HL-60 (cell line): Measurements from ENCODE around the gene WRNIP1.

Experiments used
- DNase-seq, 2 experiments: peaks; one replicate each; pipeline ENCODE4 v3.0.0-alpha.2; 2010 to 2020; ENCODE audit warnings: low read depth in 1 of 2, low spot score in 1 of 2
- H3K27ac ChIP-seq: fragments of 250-450 bp; sonication (Bioruptor Pico); replicated peaks from 2 replicates; pipeline ENCODE4 v1.5.1; 2020; ENCODE audit warnings: mild to moderate bottlenecking, moderate library complexity
- H3K27me3 ChIP-seq: fragments of 250-450 bp; sonication (Bioruptor Pico); 2 replicates; pipeline ENCODE4 v1.5.1; 2021; ENCODE audit warnings: mild to moderate bottlenecking, moderate library complexity; ENCODE audit not compliant: insufficient read depth, poor library complexity, severe bottlenecking
- H3K4me3 ChIP-seq: replicated peaks from 2 replicates; pipeline ENCODE4 v1.5.1; 2011; ENCODE audit warnings: mild to moderate bottlenecking, control low read depth, low read length; ENCODE audit not compliant: insufficient read depth
- GABPA ChIP-seq: IDR thresholded peaks from 2 replicates; pipeline ENCODE4 v1.6.1; 2012; ENCODE audit warnings: low read depth
- POLR2AphosphoS5 ChIP-seq: IDR thresholded peaks from 2 replicates; pipeline ENCODE4 v1.6.1; 2012; ENCODE audit warnings: low read depth
- SPI1 ChIP-seq: IDR thresholded peaks from 2 replicates; pipeline ENCODE4 v1.6.1; 2012; ENCODE audit warnings: low read depth, mild to moderate bottlenecking, borderline replicate concordance
- TF ChIP-seq, protein P1 (sequence below): IDR thresholded peaks from 2 replicates; pipeline ENCODE4 v1.6.1; 2012; ENCODE audit warnings: low read depth; ENCODE audit not compliant: insufficient replicate concordance
- TF ChIP-seq, protein P2 (sequence below): IDR thresholded peaks from one replicate; pipeline ENCODE4 v1.5.1; 2011; ENCODE audit warnings: low read length, control low read depth, inconsistent platforms; ENCODE audit not compliant: insufficient read depth

The WRNIP1 gene

DNA sequence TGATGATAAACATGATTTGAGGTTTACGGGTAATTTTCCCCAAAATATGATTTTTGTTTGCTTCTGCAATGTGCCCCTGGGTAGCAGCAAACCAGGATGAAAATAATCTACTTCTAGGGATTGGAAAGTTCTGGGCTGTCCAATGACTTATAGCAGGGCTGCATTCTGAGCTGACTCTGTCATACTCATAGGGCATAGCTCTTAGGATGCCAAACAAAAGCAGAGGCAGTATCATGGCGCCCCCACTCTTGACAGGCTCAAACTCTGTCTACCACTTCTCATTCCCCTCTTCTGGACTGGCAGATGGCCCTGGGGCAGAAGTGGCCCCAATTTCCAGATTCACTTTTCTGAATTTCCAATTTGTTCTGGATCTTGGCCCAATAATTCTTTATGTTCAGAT, 66.2 kb downstream of the WRNIP1 start:
- DNase-seq = no peak
- H3K4me3 ChIP-seq = no peak overlapping the region
- no peak overlapping the region; the same call in 1 of the 2 replicates for H3K27ac ChIP-seq
- TF ChIP-seq SPI1 (no peak), POLR2AphosphoS5 (0 out of 2 replicates have a peak, but pooled peaks have one; percentile 24)
- H3K27me3 ChIP-seq = no peaks in the 10 kb centered on the region

DNA sequence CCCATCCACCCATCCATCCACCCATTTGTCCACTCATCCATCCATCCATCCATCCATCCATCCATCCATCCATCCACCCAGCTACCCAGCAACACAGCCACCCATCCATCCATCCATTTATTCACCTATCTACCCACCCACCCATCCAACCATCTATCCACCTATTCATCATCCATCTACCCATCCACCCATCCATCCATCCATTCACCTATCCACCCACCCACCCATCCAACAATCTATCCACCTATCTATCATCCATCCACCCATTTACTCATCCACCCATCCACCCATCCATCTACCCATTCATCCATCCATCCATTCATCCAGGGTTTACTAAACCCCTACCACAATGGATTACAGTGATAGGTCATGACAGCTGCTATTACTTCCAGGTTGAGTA, 69.1 kb downstream of the WRNIP1 start:
- TF ChIP-seq SPI1 (no peak), GABPA (no peak), POLR2AphosphoS5 (no peak)
- TF ChIP-seq, protein P1, sequence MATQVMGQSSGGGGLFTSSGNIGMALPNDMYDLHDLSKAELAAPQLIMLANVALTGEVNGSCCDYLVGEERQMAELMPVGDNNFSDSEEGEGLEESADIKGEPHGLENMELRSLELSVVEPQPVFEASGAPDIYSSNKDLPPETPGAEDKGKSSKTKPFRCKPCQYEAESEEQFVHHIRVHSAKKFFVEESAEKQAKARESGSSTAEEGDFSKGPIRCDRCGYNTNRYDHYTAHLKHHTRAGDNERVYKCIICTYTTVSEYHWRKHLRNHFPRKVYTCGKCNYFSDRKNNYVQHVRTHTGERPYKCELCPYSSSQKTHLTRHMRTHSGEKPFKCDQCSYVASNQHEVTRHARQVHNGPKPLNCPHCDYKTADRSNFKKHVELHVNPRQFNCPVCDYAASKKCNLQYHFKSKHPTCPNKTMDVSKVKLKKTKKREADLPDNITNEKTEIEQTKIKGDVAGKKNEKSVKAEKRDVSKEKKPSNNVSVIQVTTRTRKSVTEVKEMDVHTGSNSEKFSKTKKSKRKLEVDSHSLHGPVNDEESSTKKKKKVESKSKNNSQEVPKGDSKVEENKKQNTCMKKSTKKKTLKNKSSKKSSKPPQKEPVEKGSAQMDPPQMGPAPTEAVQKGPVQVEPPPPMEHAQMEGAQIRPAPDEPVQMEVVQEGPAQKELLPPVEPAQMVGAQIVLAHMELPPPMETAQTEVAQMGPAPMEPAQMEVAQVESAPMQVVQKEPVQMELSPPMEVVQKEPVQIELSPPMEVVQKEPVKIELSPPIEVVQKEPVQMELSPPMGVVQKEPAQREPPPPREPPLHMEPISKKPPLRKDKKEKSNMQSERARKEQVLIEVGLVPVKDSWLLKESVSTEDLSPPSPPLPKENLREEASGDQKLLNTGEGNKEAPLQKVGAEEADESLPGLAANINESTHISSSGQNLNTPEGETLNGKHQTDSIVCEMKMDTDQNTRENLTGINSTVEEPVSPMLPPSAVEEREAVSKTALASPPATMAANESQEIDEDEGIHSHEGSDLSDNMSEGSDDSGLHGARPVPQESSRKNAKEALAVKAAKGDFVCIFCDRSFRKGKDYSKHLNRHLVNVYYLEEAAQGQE = no peak
- TF ChIP-seq, protein P2, sequence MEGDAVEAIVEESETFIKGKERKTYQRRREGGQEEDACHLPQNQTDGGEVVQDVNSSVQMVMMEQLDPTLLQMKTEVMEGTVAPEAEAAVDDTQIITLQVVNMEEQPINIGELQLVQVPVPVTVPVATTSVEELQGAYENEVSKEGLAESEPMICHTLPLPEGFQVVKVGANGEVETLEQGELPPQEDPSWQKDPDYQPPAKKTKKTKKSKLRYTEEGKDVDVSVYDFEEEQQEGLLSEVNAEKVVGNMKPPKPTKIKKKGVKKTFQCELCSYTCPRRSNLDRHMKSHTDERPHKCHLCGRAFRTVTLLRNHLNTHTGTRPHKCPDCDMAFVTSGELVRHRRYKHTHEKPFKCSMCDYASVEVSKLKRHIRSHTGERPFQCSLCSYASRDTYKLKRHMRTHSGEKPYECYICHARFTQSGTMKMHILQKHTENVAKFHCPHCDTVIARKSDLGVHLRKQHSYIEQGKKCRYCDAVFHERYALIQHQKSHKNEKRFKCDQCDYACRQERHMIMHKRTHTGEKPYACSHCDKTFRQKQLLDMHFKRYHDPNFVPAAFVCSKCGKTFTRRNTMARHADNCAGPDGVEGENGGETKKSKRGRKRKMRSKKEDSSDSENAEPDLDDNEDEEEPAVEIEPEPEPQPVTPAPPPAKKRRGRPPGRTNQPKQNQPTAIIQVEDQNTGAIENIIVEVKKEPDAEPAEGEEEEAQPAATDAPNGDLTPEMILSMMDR = no peak
- Histone ChIP-seq H3K27me3 (no peaks in the 10 kb centered on the region), H3K4me3 (no peak overlapping the region), H3K27ac (no peak overlapping the region)
- no peak for DNase-seq
